ENCODE results near the gene HEATR5A. TPM values are rescaled to one million over a fixed set of nuclear protein-coding genes. Genes with fewer than 3 reads are reported as not detected.
"Not testable (repeated sequence)": the region's sequence is repeated elsewhere in the genome, so short reads cannot be mapped to it uniquely, and the experiment has no call there.

The HEATR5A gene
- total RNA-seq, 1 donor from 2014 or later = 23.6 TPM

- no peaks in the 10 kb centered on the region for H3K27me3 Mint-ChIP-seq
- peaks cover 23% of the 10 kb centered on the region for H3K4me1 Mint-ChIP-seq
- peak overlapping the region; percentile 5 for H3K4me3 Mint-ChIP-seq
- peak overlapping the region; percentile 83 for H3K27ac Mint-ChIP-seq
- H3K36me3 Mint-ChIP-seq (ENCODE audit: low read depth) = peaks cover 15% of the 10 kb centered on the region
- H3K9me3 Mint-ChIP-seq = no peaks in the 10 kb centered on the region
- DNase-seq = no peak
- intact Hi-C loops (cut with micrococcal nuclease) = loop anchor here (1.0 to 5.0 kb wide), 8 partner anchors 10 to 263 kb away; partner anchors contain the start of genes DTD2 and HECTD1
Measured at GRCh38 chr14:31389946-31390345, 30.4 kb downstream of the HEATR5A start.

- DNase-seq = no peak
- Mint-ChIP-seq H3K4me1 (peaks cover 23% of the 10 kb centered on the region), H3K36me3 (ENCODE audit: low read depth) (peaks cover 16% of the 10 kb centered on the region), H3K27me3 (no peaks in the 10 kb centered on the region), H3K4me3 (peak overlapping the region; percentile 42), H3K9me3 (no peaks in the 10 kb centered on the region), H3K27ac (peak overlapping the region; percentile 83)
- intact Hi-C loops (cut with micrococcal nuclease) = loop anchor here (1.0 to 5.0 kb wide), 8 partner anchors 11 to 262 kb away; partner anchors contain the start of genes DTD2 and HECTD1
Measured at GRCh38 chr14:31388687-31389413, 31.5 kb downstream of the HEATR5A start.

GRCh38 chr14:31387091-31387490 is 33.3 kb downstream of the HEATR5A start:
- DNase-seq = no peak
- H3K4me3 Mint-ChIP-seq = no peak overlapping the region
- peaks cover 15% of the 10 kb centered on the region for H3K36me3 Mint-ChIP-seq (ENCODE audit: low read depth)
- intact Hi-C loops (cut with micrococcal nuclease) = loop anchor here (5.0 kb wide), 2 partner anchors 180 to 260 kb away; partner anchors contain the start of gene HECTD1
- H3K9me3 Mint-ChIP-seq = no peaks in the 10 kb centered on the region
- peaks cover 21% of the 10 kb centered on the region for H3K4me1 Mint-ChIP-seq
- no peaks in the 10 kb centered on the region for H3K27me3 Mint-ChIP-seq
- no peak overlapping the region for H3K27ac Mint-ChIP-seq

- Mint-ChIP-seq H3K27me3 (no peaks in the 10 kb centered on the region), H3K36me3 (ENCODE audit: low read depth) (peaks cover 15% of the 10 kb centered on the region), H3K4me3 (no peak overlapping the region), H3K4me1 (peaks cover 16% of the 10 kb centered on the region), H3K9me3 (no peaks in the 10 kb centered on the region), H3K27ac (no peak overlapping the region)
- DNase-seq = no peak
- intact Hi-C loops (cut with micrococcal nuclease) = loop anchor here (5.0 kb wide), 2 partner anchors 179 to 259 kb away; partner anchors contain the start of gene HECTD1
Measured at GRCh38 chr14:31386271-31386670, 34.1 kb downstream of the HEATR5A start.

GRCh38 chr14:31382221-31382620 is 38.1 kb downstream of the HEATR5A start:
- no peak for DNase-seq
- Mint-ChIP-seq H3K36me3 (ENCODE audit: low read depth) (peaks cover 17% of the 10 kb centered on the region), H3K4me3 (no peak overlapping the region), H3K27ac (no peak overlapping the region), H3K9me3 (no peaks in the 10 kb centered on the region), H3K27me3 (no peaks in the 10 kb centered on the region), H3K4me1 (peaks cover 10% of the 10 kb centered on the region)
- intact Hi-C loops (cut with micrococcal nuclease) = no loop called here

- Mint-ChIP-seq H3K36me3 (ENCODE audit: low read depth) (peaks cover 13% of the 10 kb centered on the region), H3K4me1 (peaks cover 10% of the 10 kb centered on the region), H3K4me3 (no peak overlapping the region), H3K27ac (no peak overlapping the region), H3K9me3 (no peaks in the 10 kb centered on the region), H3K27me3 (no peaks in the 10 kb centered on the region)
- DNase-seq = no peak
- intact Hi-C loops (cut with micrococcal nuclease) = no loop called here
Measured at GRCh38 chr14:31380106-31380505, 40.2 kb downstream of the HEATR5A start.

GRCh38 chr14:31379125-31379947 is 41.0 kb downstream of the HEATR5A start:
- intact Hi-C loops (cut with micrococcal nuclease); DNase-seq; H3K27me3 Mint-ChIP-seq; H3K27ac Mint-ChIP-seq; H3K9me3 Mint-ChIP-seq; H3K4me3 Mint-ChIP-seq: not testable (repeated sequence)
- Mint-ChIP-seq H3K4me1 (peaks cover 10% of the 10 kb centered on the region), H3K36me3 (ENCODE audit: low read depth) (peaks cover 13% of the 10 kb centered on the region)

GRCh38 chr14:31377433-31377832 is 42.9 kb downstream of the HEATR5A start:
- Mint-ChIP-seq H3K27me3 (no peaks in the 10 kb centered on the region), H3K4me3 (no peak overlapping the region), H3K36me3 (ENCODE audit: low read depth) (peaks cover 16% of the 10 kb centered on the region), H3K4me1 (peaks cover 12% of the 10 kb centered on the region), H3K9me3 (no peaks in the 10 kb centered on the region), H3K27ac (peak overlapping the region; percentile 41)
- intact Hi-C loops (cut with micrococcal nuclease) = no loop called here
- no peak for DNase-seq

GRCh38 chr14:31371646-31372045 is 48.7 kb downstream of the HEATR5A start:
- Mint-ChIP-seq H3K27ac (no peak overlapping the region), H3K36me3 (ENCODE audit: low read depth) (peaks cover 19% of the 10 kb centered on the region), H3K9me3 (no peaks in the 10 kb centered on the region), H3K27me3 (no peaks in the 10 kb centered on the region), H3K4me1 (peaks cover 9% of the 10 kb centered on the region), H3K4me3 (no peak overlapping the region)
- DNase-seq = no peak
- intact Hi-C loops (cut with micrococcal nuclease) = loop anchor here (2.0 kb wide), 1 partner anchor 17 kb away; no protein-coding TSS in a partner anchor

- H3K27ac Mint-ChIP-seq = no peak overlapping the region
- no peak for DNase-seq
- H3K27me3 Mint-ChIP-seq = no peaks in the 10 kb centered on the region
- H3K4me3 Mint-ChIP-seq = no peak overlapping the region
- H3K36me3 Mint-ChIP-seq (ENCODE audit: low read depth) = peaks cover 10% of the 10 kb centered on the region
- no peaks in the 10 kb centered on the region for H3K4me1 Mint-ChIP-seq
- intact Hi-C loops (cut with micrococcal nuclease) = no loop called here
- H3K9me3 Mint-ChIP-seq = no peaks in the 10 kb centered on the region
Measured at GRCh38 chr14:31363331-31364073, 56.8 kb downstream of the HEATR5A start.

GRCh38 chr14:31362746-31363145 is 57.6 kb downstream of the HEATR5A start:
- peaks cover 12% of the 10 kb centered on the region for H3K36me3 Mint-ChIP-seq (ENCODE audit: low read depth)
- no peaks in the 10 kb centered on the region for H3K27me3 Mint-ChIP-seq
- intact Hi-C loops (cut with micrococcal nuclease) = no loop called here
- no peaks in the 10 kb centered on the region for H3K9me3 Mint-ChIP-seq
- no peak overlapping the region for H3K4me3 Mint-ChIP-seq
- no peak for DNase-seq
- no peaks in the 10 kb centered on the region for H3K4me1 Mint-ChIP-seq
- H3K27ac Mint-ChIP-seq = no peak overlapping the region

GRCh38 chr14:31361761-31362160 is 58.6 kb downstream of the HEATR5A start:
- H3K27ac Mint-ChIP-seq; intact Hi-C loops (cut with micrococcal nuclease); H3K36me3 Mint-ChIP-seq (ENCODE audit: low read depth); H3K4me3 Mint-ChIP-seq; H3K4me1 Mint-ChIP-seq; DNase-seq; H3K9me3 Mint-ChIP-seq; H3K27me3 Mint-ChIP-seq: not testable (repeated sequence)

GRCh38 chr14:31360919-31361662 is 59.3 kb downstream of the HEATR5A start:
- no peak for DNase-seq
- Mint-ChIP-seq H3K9me3 (no peaks in the 10 kb centered on the region), H3K36me3 (ENCODE audit: low read depth) (peaks cover 9% of the 10 kb centered on the region), H3K27ac (no peak overlapping the region), H3K27me3 (no peaks in the 10 kb centered on the region), H3K4me3 (no peak overlapping the region), H3K4me1 (no peaks in the 10 kb centered on the region)
- intact Hi-C loops (cut with micrococcal nuclease) = no loop called here

Data from activated CD4-positive, alpha-beta T cell treated with anti-CD3 and anti-CD28 coated beads, Interleukin-2, amount 10 ng/mL, durations not matched to agents 24 days and 14 days (primary cell).